Keratinocyte (primary cell): Measurements from ENCODE around the gene UBA3. TPM values are rescaled to one million over a fixed set of nuclear protein-coding genes. Genes with fewer than 3 reads are reported as not detected.

Experiments
- DNase-seq: peaks from one replicate; pipeline ENCODE4 v3.0.0-alpha.2; 2011; ENCODE audit warnings: low read depth, missing footprints, low spot score
- FAIRE-seq: peaks from 2 replicates; lab custom pipeline; 2011; peaks lifted over from hg19 to GRCh38; lab: Jason Lieb, UNC
- H2AFZ ChIP-seq: 2 replicates; pipeline ENCODE4 v1.6.0; 2012; ENCODE audit warnings: low read length, control low read depth, inconsistent platforms; ENCODE audit not compliant: control insufficient read depth
- H3K27ac ChIP-seq: 2 replicates; pipeline ENCODE4 v1.5.1; 2011; ENCODE audit warnings: low read length; ENCODE audit not compliant: control insufficient read depth, insufficient read depth
- H3K27me3 ChIP-seq: 3 replicates; pipeline ENCODE4 v1.6.0; 2011; ENCODE audit warnings: low read length; ENCODE audit not compliant: control insufficient read depth, insufficient read depth; ENCODE audit errors: extremely low read depth
- H3K36me3 ChIP-seq, 2 experiments: 2 replicates in 1 of 2; 3 replicates in 1 of 2; pipeline ENCODE4 v1.5.1; 2011; ENCODE audit warnings: low read length in 2 of 2, mild to moderate bottlenecking in 1 of 2; ENCODE audit not compliant: control insufficient read depth in 2 of 2, insufficient read depth in 2 of 2; ENCODE audit errors: extremely low read depth in 1 of 2
- H3K4me1 ChIP-seq: 3 replicates; pipeline ENCODE4 v1.5.1; 2011; ENCODE audit warnings: low read length; ENCODE audit not compliant: control insufficient read depth, insufficient read depth; ENCODE audit errors: extremely low read depth
- H3K4me2 ChIP-seq: 3 replicates; pipeline ENCODE4 v1.6.0; 2011; ENCODE audit warnings: low read depth, low read length; ENCODE audit not compliant: control insufficient read depth, insufficient read depth; ENCODE audit errors: extremely low read depth
- H3K4me3 ChIP-seq, 3 experiments: fragments of 200-600 bp in 1 of 3; sonication (generic) in 1 of 3; 2 replicates in 2 of 3; 3 replicates in 1 of 3; pipeline ENCODE4 v1.5.1; 2011 to 2016; ENCODE audit warnings: low read length in 3 of 3, mild to moderate bottlenecking in 3 of 3, control low read depth in 2 of 3, inconsistent platforms in 1 of 3, low read depth in 1 of 3, mixed read lengths in 1 of 3, mixed run types in 1 of 3, moderate library complexity in 1 of 3; ENCODE audit not compliant: control insufficient read depth in 2 of 3, insufficient read depth in 2 of 3; ENCODE audit errors: extremely low read depth in 1 of 3
- H3K79me2 ChIP-seq: 2 replicates; pipeline ENCODE4 v1.6.0; 2012; ENCODE audit warnings: low read length; ENCODE audit not compliant: control insufficient read depth, insufficient read depth
- H3K9ac ChIP-seq: 3 replicates; pipeline ENCODE4 v1.6.0; 2011; ENCODE audit warnings: low read length; ENCODE audit not compliant: control insufficient read depth, insufficient read depth; ENCODE audit errors: extremely low read depth
- H3K9me1 ChIP-seq: 3 replicates; pipeline ENCODE4 v1.6.0; 2011; ENCODE audit warnings: low read length; ENCODE audit not compliant: control insufficient read depth, insufficient read depth; ENCODE audit errors: extremely low read depth
- H3K9me3 ChIP-seq: 2 replicates; pipeline ENCODE4 v1.5.1; 2012; ENCODE audit warnings: low read depth, low read length; ENCODE audit not compliant: control insufficient read depth
- H4K20me1 ChIP-seq: 3 replicates; pipeline ENCODE4 v1.6.0; 2011; ENCODE audit warnings: low read length; ENCODE audit not compliant: control insufficient read depth, insufficient read depth; ENCODE audit errors: extremely low read depth
- EZH2 ChIP-seq: IDR thresholded peaks from one replicate; pipeline ENCODE4 v1.6.1; 2012; ENCODE audit warnings: inconsistent platforms, mild to moderate bottlenecking, low read length, moderate library complexity
- dilution Hi-C: fragments of 300-500 bp; cut with MboI; formaldehyde crosslinking; loops from one replicate; pipeline ENCODE4 v1.7.0; 2020; ENCODE audit warnings: low sequenced_read_pairs; ENCODE audit not compliant: extremely low pct_ligation_motif_present
- polyA plus RNA-seq, 5 experiments: library from polyadenylated mRNA; depleted of rRNA in 3 of 5; stranded (reverse) in 3 of 5; stranded (forward) in 1 of 5; unstranded in 1 of 5; fragments of >200 nt; gene quantifications; 1 replicate in 1 of 5; 2 replicates in 3 of 5; 3 replicates in 1 of 5; pipeline versions ENCODE4 v1.2.1 to v1.2.3, GENCODE V29; 2011 to 2012; ENCODE audit warnings: missing spikeins in 2 of 5, low read depth in 1 of 5, low replicate concordance in 1 of 5
- TF ChIP-seq, protein P1 (sequence below), 3 experiments: IDR thresholded peaks in 1 of 3; conservative IDR thresholded peaks in 1 of 3; optimal IDR thresholded peaks in 1 of 3; 2 replicates in 2 of 3; 3 replicates in 1 of 3; pipeline versions ENCODE3 to v1.5.1; 2011; ENCODE audit warnings: low read length in 3 of 3, mild to moderate bottlenecking in 3 of 3, moderate library complexity in 2 of 3, control low read depth in 1 of 3, inconsistent platforms in 1 of 3; ENCODE audit not compliant: insufficient read depth in 2 of 3; ENCODE audit errors: extremely low read depth in 1 of 3

UBA3 gene
- polyA plus RNA-seq, 1 donor (not counting 4 experiments of a cell fraction or from before 2014, with no cell fraction given), result 125 TPM

DNA sequence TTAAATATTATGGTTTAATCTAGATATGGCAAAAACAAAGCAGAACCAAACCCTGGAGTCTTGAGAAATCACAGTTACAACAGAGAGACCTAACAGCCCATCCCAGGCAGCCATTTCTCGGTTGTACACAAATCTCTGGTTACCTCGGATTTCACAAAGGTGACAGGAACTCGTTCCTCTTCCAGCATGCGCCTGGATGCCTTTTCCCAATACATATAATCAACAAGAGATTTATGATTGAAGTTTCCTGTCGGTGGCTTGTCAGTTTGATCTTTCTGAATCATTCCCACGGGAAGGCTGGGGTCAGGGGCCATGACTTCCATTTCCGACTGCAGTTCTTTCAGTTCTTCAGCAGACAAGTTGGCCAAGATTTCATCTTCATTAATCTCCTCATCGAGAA, 41.8 kb upstream of the UBA3 start:
- no peak for TF ChIP-seq EZH2
- TF ChIP-seq, protein P1, sequence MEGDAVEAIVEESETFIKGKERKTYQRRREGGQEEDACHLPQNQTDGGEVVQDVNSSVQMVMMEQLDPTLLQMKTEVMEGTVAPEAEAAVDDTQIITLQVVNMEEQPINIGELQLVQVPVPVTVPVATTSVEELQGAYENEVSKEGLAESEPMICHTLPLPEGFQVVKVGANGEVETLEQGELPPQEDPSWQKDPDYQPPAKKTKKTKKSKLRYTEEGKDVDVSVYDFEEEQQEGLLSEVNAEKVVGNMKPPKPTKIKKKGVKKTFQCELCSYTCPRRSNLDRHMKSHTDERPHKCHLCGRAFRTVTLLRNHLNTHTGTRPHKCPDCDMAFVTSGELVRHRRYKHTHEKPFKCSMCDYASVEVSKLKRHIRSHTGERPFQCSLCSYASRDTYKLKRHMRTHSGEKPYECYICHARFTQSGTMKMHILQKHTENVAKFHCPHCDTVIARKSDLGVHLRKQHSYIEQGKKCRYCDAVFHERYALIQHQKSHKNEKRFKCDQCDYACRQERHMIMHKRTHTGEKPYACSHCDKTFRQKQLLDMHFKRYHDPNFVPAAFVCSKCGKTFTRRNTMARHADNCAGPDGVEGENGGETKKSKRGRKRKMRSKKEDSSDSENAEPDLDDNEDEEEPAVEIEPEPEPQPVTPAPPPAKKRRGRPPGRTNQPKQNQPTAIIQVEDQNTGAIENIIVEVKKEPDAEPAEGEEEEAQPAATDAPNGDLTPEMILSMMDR (optimal IDR thresholded peaks at IDR 0.05 in 1 of 3, IDR thresholded peaks at IDR 0.05 in 1 of 3, conservative IDR thresholded peaks at IDR 0.05 in 1 of 3; ENCODE audit: extremely low read depth in 1 of 3, insufficient read depth in 2 of 3, low read length in 3 of 3), result no peak
- dilution Hi-C loops, result no loop called here
- H3K9me1 ChIP-seq, result no peaks in the 10 kb centered on the region
- no peak overlapping the region for H3K9ac ChIP-seq
- H3K9me3 ChIP-seq, result no peaks in the 10 kb centered on the region
- H2AFZ ChIP-seq, result no peak overlapping the region
- H3K27me3 ChIP-seq, result no peaks in the 10 kb centered on the region
- H3K79me2 ChIP-seq, result no peaks in the 10 kb centered on the region
- no peak overlapping the region for H3K4me2 ChIP-seq
- DNase-seq (no peak), FAIRE-seq (no peak)
- H3K36me3 ChIP-seq, result no peaks in the 10 kb centered on the region
- peaks cover 3% of the 10 kb centered on the region for H3K4me1 ChIP-seq
- H4K20me1 ChIP-seq, result no peaks in the 10 kb centered on the region
- H3K27ac ChIP-seq, result no peak overlapping the region
- H3K4me3 ChIP-seq, result no peak overlapping the region

DNA sequence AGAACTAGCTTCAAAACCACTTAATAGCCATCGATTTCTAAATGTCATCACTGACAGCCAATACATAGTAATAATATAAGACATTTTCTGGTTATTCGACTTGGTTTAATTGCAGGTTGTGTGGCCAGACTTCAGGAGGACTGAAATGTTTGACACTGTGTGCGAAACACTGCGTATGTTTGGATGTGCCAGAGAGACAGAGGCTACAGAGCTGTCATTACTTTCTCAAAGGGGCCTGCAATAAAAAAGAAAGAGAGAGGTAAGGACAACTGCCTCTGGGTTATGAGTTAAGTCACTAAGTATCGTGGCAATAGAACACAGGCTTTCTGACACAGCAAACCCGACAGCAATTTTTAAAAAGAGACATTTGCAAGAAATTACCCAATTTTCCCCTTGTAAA, 41.3 kb upstream of the UBA3 start:
- Histone ChIP-seq H3K9me3 (no peaks in the 10 kb centered on the region), H3K4me3 (no peak overlapping the region), H3K4me1 (peaks cover 7% of the 10 kb centered on the region), H4K20me1 (no peaks in the 10 kb centered on the region), H3K79me2 (no peaks in the 10 kb centered on the region), H3K9me1 (no peaks in the 10 kb centered on the region), H3K36me3 (no peaks in the 10 kb centered on the region), H3K27me3 (no peaks in the 10 kb centered on the region), H3K27ac (no peak overlapping the region), H3K9ac (no peak overlapping the region), H2AFZ (no peak overlapping the region), H3K4me2 (no peak overlapping the region)
- TF ChIP-seq EZH2, result no peak
- TF ChIP-seq, protein P1 (optimal IDR thresholded peaks at IDR 0.05 in 1 of 3, IDR thresholded peaks at IDR 0.05 in 1 of 3, conservative IDR thresholded peaks at IDR 0.05 in 1 of 3; ENCODE audit: extremely low read depth in 1 of 3, insufficient read depth in 2 of 3, low read length in 3 of 3), result no peak
- FAIRE-seq (no peak), DNase-seq (no peak)
- dilution Hi-C loops, result no loop called here
